H1 (cell line): Measurements from ENCODE around the gene SNX32. TPM values are rescaled to one million over a fixed set of nuclear protein-coding genes. Genes with fewer than 3 reads are reported as not detected.
A peak's percentile ranks its signal among the peaks of the same experiment; 100 is the strongest.

ENCODE experiments used
- CTCF ChIA-PET: fragments of 300-600 bp; sonication (Branson Sonifier 250); formaldehyde crosslinking; loops from one replicate; lab custom pipeline; 2021; ENCODE audit not compliant: partially characterized antibody; lab: Charles Lee
- POLR2A ChIA-PET: fragments of 300-600 bp; sonication (Branson Sonifier 250); formaldehyde crosslinking; loops from one replicate; lab custom pipeline; 2021; ENCODE audit warnings: inconsistent platforms; ENCODE audit not compliant: partially characterized antibody; lab: Charles Lee
- DNase-seq, 2 experiments: peaks; one replicate each; pipeline versions ENCODE4 v3.0.0 to v3.0.0-alpha.2; 2010 to 2022; ENCODE audit warnings: low spot score in 2 of 2, low read depth in 1 of 2, mixed read lengths in 1 of 2
- FAIRE-seq: peaks from 2 replicates; lab custom pipeline; 2011; peaks lifted over from hg19 to GRCh38; lab: Jason Lieb, UNC
- H2AFZ ChIP-seq: 2 replicates; pipeline ENCODE4 v1.8.1; 2012; ENCODE audit warnings: low read length, inconsistent platforms
- H2AK5ac ChIP-seq: 2 replicates; pipeline ENCODE4 v1.6.1; 2013; ENCODE audit warnings: low read depth, low read length
- H2BK120ac ChIP-seq: replicated peaks from 2 replicates; pipeline ENCODE3; 2013; ENCODE audit warnings: low read depth, low read length, inconsistent platforms
- H2BK12ac ChIP-seq: 2 replicates; pipeline ENCODE4 v1.6.1; 2013; ENCODE audit warnings: low read depth, low read length
- H2BK15ac ChIP-seq: 2 replicates; pipeline ENCODE4 v1.6.1; 2013; ENCODE audit warnings: low read length
- H2BK20ac ChIP-seq: 2 replicates; pipeline ENCODE4 v1.6.1; 2013; ENCODE audit warnings: low read length
- H2BK5ac ChIP-seq: 2 replicates; pipeline ENCODE4 v1.6.1; 2013; ENCODE audit warnings: low read depth, low read length
- H3K14ac ChIP-seq: 2 replicates; pipeline ENCODE4 v1.6.1; 2013; ENCODE audit warnings: inconsistent platforms; ENCODE audit not compliant: insufficient read length
- H3K18ac ChIP-seq: 2 replicates; pipeline ENCODE4 v1.6.1; 2013; ENCODE audit warnings: low read length; ENCODE audit errors: extremely low read depth
- H3K23ac ChIP-seq: 2 replicates; pipeline ENCODE4 v1.6.1; 2013; ENCODE audit warnings: inconsistent platforms; ENCODE audit not compliant: insufficient read length
- H3K23me2 ChIP-seq: 2 replicates; pipeline ENCODE4 v1.6.1; 2013; ENCODE audit warnings: low read depth, low read length
- H3K27ac ChIP-seq: 2 replicates; pipeline ENCODE4 v1.6.1; 2011; ENCODE audit warnings: low read depth, low read length, inconsistent platforms
- H3K27me3 ChIP-seq, 4 experiments: replicated peaks in 1 of 4; 1 replicate in 1 of 4; 2 replicates in 3 of 4; pipeline versions ENCODE4 v1.6.1 to v1.8.1; 2011 to 2013; ENCODE audit warnings: low read length in 3 of 4, mild to moderate bottlenecking in 3 of 4, inconsistent platforms in 2 of 4, mixed read lengths in 2 of 4, moderate library complexity in 1 of 4; ENCODE audit not compliant: control insufficient read depth in 3 of 4, insufficient read depth in 3 of 4; ENCODE audit errors: extremely low read depth in 1 of 4
- H3K36me3 ChIP-seq, 4 experiments: 2 replicates each; pipeline versions ENCODE4 v1.6.1 to v1.8.1; 2011 to 2013; ENCODE audit warnings: mild to moderate bottlenecking in 4 of 4, low read length in 3 of 4, moderate library complexity in 2 of 4, control low read depth in 1 of 4, inconsistent platforms in 1 of 4; ENCODE audit not compliant: insufficient read depth in 4 of 4, control insufficient read depth in 2 of 4
- H3K4ac ChIP-seq: replicated peaks from 2 replicates; pipeline ENCODE3; 2013; ENCODE audit warnings: low read length, low read depth, mixed read lengths, inconsistent platforms; ENCODE audit not compliant: insufficient read length
- H3K4me1 ChIP-seq, 4 experiments: replicated peaks in 1 of 4; 1 replicate in 1 of 4; 2 replicates in 3 of 4; pipeline versions ENCODE4 v1.6.1 to v1.8.1; 2011 to 2013; ENCODE audit warnings: low read length in 3 of 4, inconsistent platforms in 2 of 4, mixed read lengths in 1 of 4; ENCODE audit not compliant: insufficient read depth in 4 of 4, control insufficient read depth in 3 of 4
- H3K4me2 ChIP-seq, 2 experiments: 2 replicates each; pipeline versions ENCODE4 v1.6.1 to v1.8.1; 2011 to 2013; ENCODE audit warnings: low read depth in 2 of 2, low read length in 2 of 2, control low read depth in 1 of 2, inconsistent platforms in 1 of 2, mild to moderate bottlenecking in 1 of 2; ENCODE audit not compliant: insufficient read depth in 1 of 2
- H3K4me3 ChIP-seq, 4 experiments: fragments of 200-600, 300-600 bp in 1 of 4; sonication (generic), shearing (Covaris generic), sonication (Bioruptor Twin) in 1 of 4; 2 replicates each; pipeline versions ENCODE4 v1.5.1 to v1.8.1; 2011 to 2016; ENCODE audit warnings: low read length in 4 of 4, low read depth in 3 of 4, control low read depth in 2 of 4, inconsistent platforms in 2 of 4, mild to moderate bottlenecking in 2 of 4, mixed read lengths in 1 of 4, moderate library complexity in 1 of 4; ENCODE audit not compliant: insufficient read depth in 2 of 4; ENCODE audit errors: extremely low read depth in 1 of 4
- H3K56ac ChIP-seq: replicated peaks from 2 replicates; pipeline ENCODE3; 2013; ENCODE audit warnings: low read depth, mild to moderate bottlenecking, mixed read lengths, low read length, inconsistent platforms; ENCODE audit not compliant: insufficient read length
- H3K79me1 ChIP-seq: 2 replicates; pipeline ENCODE4 v1.6.1; 2013; ENCODE audit warnings: low read depth, low read length, control low read depth
- H3K79me2 ChIP-seq, 2 experiments: 2 replicates each; pipeline versions ENCODE4 v1.6.1 to v1.8.1; 2012 to 2013; ENCODE audit warnings: low read length in 2 of 2, mild to moderate bottlenecking in 2 of 2, inconsistent platforms in 1 of 2; ENCODE audit not compliant: insufficient read depth in 2 of 2, control insufficient read depth in 1 of 2
- H3K9ac ChIP-seq, 4 experiments: replicated peaks in 1 of 4; 1 replicate in 1 of 4; 2 replicates in 3 of 4; pipeline versions ENCODE4 v1.6.1 to v1.8.1; 2011 to 2013; ENCODE audit warnings: low read depth in 3 of 4, low read length in 3 of 4, control low read depth in 2 of 4, mild to moderate bottlenecking in 2 of 4, moderate library complexity in 2 of 4, inconsistent platforms in 1 of 4; ENCODE audit errors: extremely low read depth in 1 of 4
- H3K9me3 ChIP-seq, 2 experiments: 2 replicates each; pipeline versions ENCODE4 v1.6.1 to v1.8.1; 2012 to 2013; ENCODE audit warnings: mild to moderate bottlenecking in 2 of 2, moderate library complexity in 2 of 2, control low read depth in 1 of 2, inconsistent platforms in 1 of 2, low read depth in 1 of 2, low read length in 1 of 2, mixed read lengths in 1 of 2; ENCODE audit not compliant: insufficient read depth in 2 of 2
- H4K20me1 ChIP-seq, 2 experiments: replicated peaks in 1 of 2; 2 replicates each; pipeline versions ENCODE3 to v1.8.1; 2011 to 2013; ENCODE audit warnings: inconsistent platforms in 2 of 2, low read length in 2 of 2, mild to moderate bottlenecking in 1 of 2; ENCODE audit not compliant: insufficient read depth in 2 of 2, control insufficient read depth in 1 of 2
- H4K5ac ChIP-seq: 2 replicates; pipeline ENCODE4 v1.6.1; 2013; ENCODE audit warnings: low read length, low read depth, mixed read lengths, inconsistent platforms; ENCODE audit not compliant: insufficient read length
- H4K8ac ChIP-seq: 2 replicates; pipeline ENCODE4 v1.8.0; 2013; ENCODE audit warnings: mild to moderate bottlenecking, moderate library complexity, low read length, inconsistent platforms; ENCODE audit not compliant: insufficient read depth; ENCODE audit errors: extremely low read depth
- H4K91ac ChIP-seq: replicated peaks from 2 replicates; pipeline ENCODE3; 2013; ENCODE audit warnings: low read length, mixed read lengths, inconsistent platforms; ENCODE audit not compliant: insufficient read length
- CEBPB ChIP-seq: IDR thresholded peaks from 2 replicates; pipeline ENCODE4 v1.6.1; 2012; ENCODE audit warnings: low read depth, low read length
- EGR1 ChIP-seq: IDR thresholded peaks from 2 replicates; pipeline ENCODE4 v1.6.1; 2011; ENCODE audit warnings: low read depth, low read length, borderline replicate concordance
- KDM1A ChIP-seq: fragments of 200-600, 300-600 bp; sonication (generic); IDR thresholded peaks from 2 replicates; pipeline ENCODE4 v1.7.1; 2016; ENCODE audit warnings: mild to moderate bottlenecking, low read length, borderline replicate concordance
- POLR2A ChIP-seq, 2 experiments: IDR thresholded peaks; 1 replicate in 1 of 2; 2 replicates in 1 of 2; pipeline ENCODE4 v1.6.1; 2011; ENCODE audit warnings: low read depth in 2 of 2, low read length in 2 of 2, mild to moderate bottlenecking in 2 of 2; ENCODE audit errors: control extremely low read depth in 1 of 2
- SP1 ChIP-seq: IDR thresholded peaks from 2 replicates; pipeline ENCODE4 v1.6.1; 2011; ENCODE audit warnings: low read depth, low read length
- ZNF274 ChIP-seq: IDR thresholded peaks from 2 replicates; pipeline ENCODE4 v1.7.0; 2012; ENCODE audit warnings: low read length, borderline replicate concordance; ENCODE audit errors: extremely low read depth
- WGBS, 2 experiments: shearing (Covaris generic) in 1 of 2; methylation state at CpG; one replicate each; pipeline versions ENCODE4 v1.1.6 to v1.1.7; 2013 to 2015; ENCODE audit warnings: low lambda C conversion rate in 2 of 2, mixed read lengths in 2 of 2, inconsistent platforms in 1 of 2, low coverage in 1 of 2, missing lambda C conversion rate in 1 of 2; ENCODE audit not compliant: insufficient replicate concordance in 2 of 2, insufficient coverage in 1 of 2, insufficient read length in 1 of 2; ENCODE audit errors: extremely low coverage in 1 of 2, missing lambda C conversion rate in 1 of 2; 5-methylcytosine and 5-hydroxymethylcytosine counted together
- polyA plus RNA-seq, 7 experiments: library from polyadenylated mRNA; depleted of rRNA in 3 of 7; stranded (reverse) in 5 of 7; unstranded in 2 of 7; fragments of >200 nt in 5 of 7; fragments of 200-250 nt in 2 of 7; gene quantifications; 1 replicate in 5 of 7; 2 replicates in 1 of 7; 4 replicates in 1 of 7; pipeline versions ENCODE4 v1.2.1 to v1.2.3, GENCODE V29; 2011 to 2013; ENCODE audit warnings: missing spikeins in 2 of 7, mixed read lengths in 2 of 7
- total RNA-seq: library from RNA; stranded (reverse); fragmentation: NEBNext Ultra II Directional; extraction: Animal tissue kit (Norgen Biotek cat#: 25700); gene quantifications from 2 replicates; pipeline ENCODE4 v1.2.1, GENCODE V29; 2021
- TF ChIP-seq, protein P1 (sequence below): IDR thresholded peaks from 2 replicates; pipeline ENCODE4 v1.6.1; 2012; ENCODE audit warnings: low read length, inconsistent platforms
- TF ChIP-seq, protein P2 (sequence below): IDR thresholded peaks from 2 replicates; pipeline ENCODE4 v1.6.1; 2011; ENCODE audit warnings: low read depth, mild to moderate bottlenecking, low read length; ENCODE audit not compliant: insufficient read depth

The SNX32 gene
- total and polyA plus RNA-seq, 2 of the 8 experiments (the other 6 are each of a cell fraction or from before 2014, with no cell fraction given): 0.76 to 2.2 TPM

- Histone ChIP-seq H3K56ac (no peak overlapping the region), H3K27me3 (peaks cover 0 to 4% (median 2%) of the 10 kb centered on the region in 4 experiments; a peak in 3 of 7 replicates), H3K9me3 (no peaks in the 10 kb centered on the region), H3K23ac (no peak overlapping the region), H3K9ac (no peak overlapping the region), H3K27ac (no peak overlapping the region), H4K91ac (no peak overlapping the region), H3K4me1 (peaks cover 10 to 31% (median 18%) of the 10 kb centered on the region in 4 experiments), H4K5ac (no peak overlapping the region), H4K20me1 (no peaks in the 10 kb centered on the region), H2AFZ (no peak overlapping the region), H3K14ac (no peak overlapping the region), H3K18ac (no peak overlapping the region), H3K79me2 (no peaks in the 10 kb centered on the region), H2BK12ac (no peak overlapping the region), H2BK5ac (no peak overlapping the region), H2BK120ac (no peak overlapping the region), H3K4me3 (no peak overlapping the region), H4K8ac (peak overlapping the region; percentile 72; the same call in 1 of the 2 replicates), H3K4ac (no peak overlapping the region), H3K4me2 (no peak overlapping the region), H3K79me1 (0 out of 2 replicates have a peak, but pooled peaks cover 4% of the 10 kb centered on the region), H3K23me2 (no peaks in the 10 kb centered on the region), H2BK20ac (no peak overlapping the region), H3K36me3 (peaks cover 0 to 3% (median 0%) of the 10 kb centered on the region in 4 experiments; a peak in 3 of 8 replicates), H2AK5ac (no peak overlapping the region), H2BK15ac (no peak overlapping the region)
- no peak for FAIRE-seq
- DNase-seq: no peak
- CTCF ChIA-PET: interaction anchor here (0.8 to 12.7 kb wide), 8 partner anchors 9 to 25 kb away, joined by 3 to 128 read pairs (median 6); partner anchors contain the start of gene AP5B1
- WGBS, 2 experiments: 92% methylated on average over 29 of the region's 29 CpGs; no CpG with 5 or more reads in 1 of the 2 experiments
- POLR2A ChIA-PET: interaction anchor here (1.0 to 1.1 kb wide), 2 partner anchors 8 to 70 kb away, joined by 3 read pairs; no protein-coding TSS in a partner anchor
- no peak for TF ChIP-seq SP1
- no peak for TF ChIP-seq EGR1
- TF ChIP-seq, protein P1, sequence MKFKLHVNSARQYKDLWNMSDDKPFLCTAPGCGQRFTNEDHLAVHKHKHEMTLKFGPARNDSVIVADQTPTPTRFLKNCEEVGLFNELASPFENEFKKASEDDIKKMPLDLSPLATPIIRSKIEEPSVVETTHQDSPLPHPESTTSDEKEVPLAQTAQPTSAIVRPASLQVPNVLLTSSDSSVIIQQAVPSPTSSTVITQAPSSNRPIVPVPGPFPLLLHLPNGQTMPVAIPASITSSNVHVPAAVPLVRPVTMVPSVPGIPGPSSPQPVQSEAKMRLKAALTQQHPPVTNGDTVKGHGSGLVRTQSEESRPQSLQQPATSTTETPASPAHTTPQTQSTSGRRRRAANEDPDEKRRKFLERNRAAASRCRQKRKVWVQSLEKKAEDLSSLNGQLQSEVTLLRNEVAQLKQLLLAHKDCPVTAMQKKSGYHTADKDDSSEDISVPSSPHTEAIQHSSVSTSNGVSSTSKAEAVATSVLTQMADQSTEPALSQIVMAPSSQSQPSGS: no peak
- TF ChIP-seq CEBPB: no peak
- TF ChIP-seq ZNF274: no peak
- no peak for TF ChIP-seq POLR2A (IDR thresholded peaks at IDR 0.05; ENCODE audit: control extremely low read depth in 1 of 2, low read depth in 2 of 2, low read length in 2 of 2)
- TF ChIP-seq, protein P2, sequence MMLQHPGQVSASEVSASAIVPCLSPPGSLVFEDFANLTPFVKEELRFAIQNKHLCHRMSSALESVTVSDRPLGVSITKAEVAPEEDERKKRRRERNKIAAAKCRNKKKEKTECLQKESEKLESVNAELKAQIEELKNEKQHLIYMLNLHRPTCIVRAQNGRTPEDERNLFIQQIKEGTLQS: no peak
- no peak for TF ChIP-seq KDM1A
- TF ChIP-seq, all 59 proteins: peak for 0
These were observed 40.0 kb upstream of the SNX32 start for GRCh38 chr11:65793625-65794400.
